Measurements from ENCODE around the gene MRPS9.

Gene MRPS9

DNA sequence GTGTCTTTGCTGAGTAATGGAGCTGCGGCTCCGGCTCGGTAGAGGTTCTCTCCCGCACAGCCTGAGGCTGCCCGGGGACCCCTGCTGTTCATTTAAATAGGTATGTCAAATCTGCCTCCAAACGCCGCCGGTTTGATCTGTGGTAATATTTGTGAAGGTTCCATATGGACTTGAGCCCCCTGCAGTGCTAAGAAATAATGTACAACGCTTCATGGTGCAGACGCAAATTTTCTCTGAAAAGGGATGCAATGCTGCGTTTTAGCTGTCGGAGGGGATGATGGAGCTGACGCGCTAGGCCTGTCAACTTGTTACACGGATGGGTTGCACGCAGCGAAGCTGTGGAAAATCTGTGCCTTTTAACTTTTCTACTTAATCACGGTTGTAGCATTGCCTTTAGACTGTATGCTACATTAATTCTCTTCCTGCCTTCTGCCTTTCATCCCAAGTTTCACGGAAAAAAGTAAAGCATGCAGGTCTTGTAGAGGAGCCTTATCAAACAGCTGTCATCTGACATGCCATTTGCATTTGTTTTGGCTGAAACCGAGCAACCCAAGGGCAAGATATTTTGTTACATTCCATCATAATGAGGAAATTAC is 43.2 kb downstream of the MRPS9 start:
- Histone ChIP-seq H3K36me3 (no peaks in the 10 kb centered on the region), H3K27me3 (no peaks in the 10 kb centered on the region), H3K4me1 (no peaks in the 10 kb centered on the region), H3K9me3 (no peaks in the 10 kb centered on the region), H3K4me3 (ENCODE audit: low read depth, low read length) (no peak overlapping the region)
- DNase-seq = no peak
- TF ChIP-seq, protein P1, sequence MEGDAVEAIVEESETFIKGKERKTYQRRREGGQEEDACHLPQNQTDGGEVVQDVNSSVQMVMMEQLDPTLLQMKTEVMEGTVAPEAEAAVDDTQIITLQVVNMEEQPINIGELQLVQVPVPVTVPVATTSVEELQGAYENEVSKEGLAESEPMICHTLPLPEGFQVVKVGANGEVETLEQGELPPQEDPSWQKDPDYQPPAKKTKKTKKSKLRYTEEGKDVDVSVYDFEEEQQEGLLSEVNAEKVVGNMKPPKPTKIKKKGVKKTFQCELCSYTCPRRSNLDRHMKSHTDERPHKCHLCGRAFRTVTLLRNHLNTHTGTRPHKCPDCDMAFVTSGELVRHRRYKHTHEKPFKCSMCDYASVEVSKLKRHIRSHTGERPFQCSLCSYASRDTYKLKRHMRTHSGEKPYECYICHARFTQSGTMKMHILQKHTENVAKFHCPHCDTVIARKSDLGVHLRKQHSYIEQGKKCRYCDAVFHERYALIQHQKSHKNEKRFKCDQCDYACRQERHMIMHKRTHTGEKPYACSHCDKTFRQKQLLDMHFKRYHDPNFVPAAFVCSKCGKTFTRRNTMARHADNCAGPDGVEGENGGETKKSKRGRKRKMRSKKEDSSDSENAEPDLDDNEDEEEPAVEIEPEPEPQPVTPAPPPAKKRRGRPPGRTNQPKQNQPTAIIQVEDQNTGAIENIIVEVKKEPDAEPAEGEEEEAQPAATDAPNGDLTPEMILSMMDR (IDR thresholded peaks at IDR 0.05; ENCODE audit: low read depth, low read length) = no peak

DNA sequence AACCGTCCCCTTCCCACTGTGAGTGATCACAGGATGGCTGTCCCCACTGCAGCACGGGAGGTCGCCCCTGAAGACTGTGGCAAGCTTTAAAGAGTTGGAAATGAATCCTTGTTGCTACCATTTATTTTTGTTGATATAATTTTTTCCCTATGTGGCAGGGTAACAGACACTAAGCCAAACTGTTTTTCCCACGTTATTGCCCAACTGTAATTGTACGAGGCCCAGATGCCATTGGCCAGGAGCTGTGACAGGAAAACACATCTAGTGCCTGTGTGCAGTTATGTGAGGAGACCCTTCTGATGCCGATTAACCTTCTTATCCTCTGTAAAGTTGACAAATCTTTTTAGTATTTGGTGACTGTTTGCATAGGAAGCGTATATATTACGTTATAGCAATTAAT is 44.2 kb downstream of the MRPS9 start:
- H3K27me3 ChIP-seq = no peaks in the 10 kb centered on the region
- DNase-seq = no peak
- no peak overlapping the region for H3K4me3 ChIP-seq (ENCODE audit: low read depth, low read length)
- H3K4me1 ChIP-seq = no peaks in the 10 kb centered on the region
- H3K9me3 ChIP-seq = no peaks in the 10 kb centered on the region
- no peaks in the 10 kb centered on the region for H3K36me3 ChIP-seq
- TF ChIP-seq, protein P1 (IDR thresholded peaks at IDR 0.05; ENCODE audit: low read depth, low read length) = no peak

DNA sequence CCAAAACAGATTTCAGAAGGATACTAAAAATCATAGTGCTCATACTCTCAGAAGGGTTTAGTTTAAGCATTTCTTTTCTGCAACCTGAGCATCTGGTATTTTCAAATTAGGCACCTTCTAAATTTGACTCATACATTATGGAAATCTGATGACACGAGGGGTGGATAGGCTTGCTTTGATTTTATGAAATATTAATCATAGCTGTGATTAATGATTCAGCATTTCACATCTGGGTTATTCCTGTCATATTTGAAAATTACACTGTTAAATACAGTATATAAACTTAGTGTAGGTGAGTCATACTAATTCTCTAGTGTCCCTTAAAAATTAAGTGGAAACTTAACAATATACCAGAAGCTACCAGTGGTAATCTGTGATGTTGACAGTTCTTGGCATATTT is 47.7 kb downstream of the MRPS9 start:
- Histone ChIP-seq H3K36me3 (no peaks in the 10 kb centered on the region), H3K4me3 (ENCODE audit: low read depth, low read length) (no peak overlapping the region), H3K9me3 (no peaks in the 10 kb centered on the region), H3K27me3 (no peaks in the 10 kb centered on the region), H3K4me1 (no peaks in the 10 kb centered on the region)
- no peak for DNase-seq
- TF ChIP-seq, protein P1 (IDR thresholded peaks at IDR 0.05; ENCODE audit: low read depth, low read length) = no peak

DNA sequence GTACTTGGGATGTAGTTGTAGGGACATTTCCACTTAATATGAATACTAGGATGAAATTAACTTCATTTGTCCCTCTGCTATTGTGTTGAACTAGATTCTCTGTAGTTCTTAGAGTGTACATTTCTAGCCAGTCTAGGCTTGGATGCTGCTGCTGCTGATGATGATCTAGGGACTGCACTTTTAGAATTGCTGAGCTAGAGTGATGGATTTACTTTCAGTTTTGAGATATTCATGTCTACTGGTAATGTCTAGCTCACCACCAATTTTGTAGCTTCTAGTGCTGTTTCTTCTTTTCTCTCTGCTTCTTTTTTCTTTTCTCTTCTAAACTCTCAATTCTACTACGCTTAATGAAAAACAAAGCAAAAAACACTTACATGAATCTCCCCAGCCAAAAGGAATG is 49.4 kb downstream of the MRPS9 start:
- no peak for DNase-seq
- no peaks in the 10 kb centered on the region for H3K36me3 ChIP-seq
- TF ChIP-seq, protein P1 (IDR thresholded peaks at IDR 0.05; ENCODE audit: low read depth, low read length) = no peak
- H3K4me1 ChIP-seq = no peaks in the 10 kb centered on the region
- no peak overlapping the region for H3K4me3 ChIP-seq (ENCODE audit: low read depth, low read length)
- no peaks in the 10 kb centered on the region for H3K27me3 ChIP-seq
- no peaks in the 10 kb centered on the region for H3K9me3 ChIP-seq

DNA sequence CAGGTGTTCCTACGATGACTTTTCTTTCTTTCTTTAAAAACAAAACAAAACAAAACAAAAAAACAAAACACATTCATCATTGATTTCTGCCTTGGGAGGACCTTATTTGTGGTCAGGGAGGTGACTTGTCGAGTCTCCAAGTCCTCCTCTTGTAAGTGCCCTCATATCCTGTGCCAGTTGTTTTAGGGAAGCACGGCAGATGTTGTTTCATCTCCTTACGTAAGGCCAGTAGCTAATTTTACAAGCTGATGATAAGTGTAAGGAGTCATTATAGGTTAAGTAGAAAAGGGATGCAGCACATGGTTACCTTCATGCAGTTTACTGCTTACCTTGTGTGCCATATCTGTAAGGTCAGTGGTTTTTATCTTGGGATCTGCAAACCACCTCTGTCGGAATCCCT is 52.2 kb downstream of the MRPS9 start:
- Histone ChIP-seq H3K4me1 (no peaks in the 10 kb centered on the region), H3K4me3 (ENCODE audit: low read depth, low read length) (no peak overlapping the region), H3K27me3 (no peaks in the 10 kb centered on the region), H3K36me3 (no peaks in the 10 kb centered on the region), H3K9me3 (no peaks in the 10 kb centered on the region)
- TF ChIP-seq, protein P1 (IDR thresholded peaks at IDR 0.05; ENCODE audit: low read depth, low read length) = no peak
- no peak for DNase-seq

DNA sequence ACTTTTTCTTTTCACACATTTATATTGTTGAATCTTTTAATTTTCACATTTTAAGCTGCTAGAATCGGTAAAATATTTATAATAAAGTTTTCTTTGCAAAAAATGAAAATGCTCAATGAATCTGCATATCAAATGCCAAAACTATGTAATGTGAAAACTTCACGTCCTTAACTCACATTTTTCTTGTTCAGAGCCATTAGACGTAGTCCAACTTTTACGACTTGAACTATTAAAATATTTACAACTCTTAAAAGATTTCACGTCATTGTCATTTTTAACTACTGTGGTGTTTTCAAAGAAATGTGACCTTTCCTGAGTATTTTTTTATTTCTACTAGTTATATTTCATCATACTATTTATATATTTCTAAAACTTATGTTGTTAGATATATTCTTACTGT is 54.9 kb downstream of the MRPS9 start:
- Histone ChIP-seq H3K9me3 (no peaks in the 10 kb centered on the region), H3K4me3 (ENCODE audit: low read depth, low read length) (no peak overlapping the region), H3K36me3 (no peaks in the 10 kb centered on the region; the same call in 1 of the 2 replicates), H3K27me3 (no peaks in the 10 kb centered on the region), H3K4me1 (no peaks in the 10 kb centered on the region)
- TF ChIP-seq, protein P1 (IDR thresholded peaks at IDR 0.05; ENCODE audit: low read depth, low read length) = no peak
- no peak for DNase-seq
